Osteocyte (in vitro differentiated cells): Measurements from ENCODE around the gene HIVEP3. TPM values are rescaled to one million over a fixed set of nuclear protein-coding genes. Genes with fewer than 3 reads are reported as not detected.

ENCODE experiments used
- DNase-seq: peaks from one replicate; pipeline ENCODE4 v3.0.0; 2021; ENCODE audit warnings: mixed read lengths; ENCODE audit not compliant: unreplicated experiment; ENCODE audit errors: extremely low spot score
- H3K27ac Mint-ChIP-seq: one replicate; pipeline ENCODE4 v1.8.0; 2021; ENCODE audit warnings: mild to moderate bottlenecking, mixed read lengths; ENCODE audit not compliant: unreplicated experiment
- H3K27me3 Mint-ChIP-seq: one replicate; pipeline ENCODE4 v1.8.0; 2021; ENCODE audit warnings: mixed read lengths; ENCODE audit not compliant: unreplicated experiment
- H3K36me3 Mint-ChIP-seq: one replicate; pipeline ENCODE4 v1.8.0; 2021; ENCODE audit warnings: mixed read lengths; ENCODE audit not compliant: unreplicated experiment
- H3K4me1 Mint-ChIP-seq: one replicate; pipeline ENCODE4 v1.8.0; 2021; ENCODE audit warnings: mixed read lengths; ENCODE audit not compliant: unreplicated experiment
- H3K4me3 Mint-ChIP-seq: one replicate; pipeline ENCODE4 v1.8.0; 2021; ENCODE audit warnings: mild to moderate bottlenecking, moderate library complexity, mixed read lengths; ENCODE audit not compliant: unreplicated experiment
- H3K9me3 Mint-ChIP-seq: one replicate; pipeline ENCODE4 v1.8.0; 2021; ENCODE audit warnings: mixed read lengths; ENCODE audit not compliant: unreplicated experiment
- CTCF ChIP-seq: fragments of 200-600 bp; sonication (generic); IDR thresholded peaks from 2 replicates; pipeline ENCODE4 v1.5.0; 2021; ENCODE audit warnings: antibody characterized with exemption, mild to moderate bottlenecking, moderate library complexity
- total RNA-seq: library from RNA; stranded (reverse); gene quantifications from 2 replicates; pipeline ENCODE4 v1.2.1, GENCODE V29; 2021

Gene HIVEP3
- total RNA-seq, 1 donor from 2014 or later: 0.97 TPM

GRCh38 chr1:41640141-41640751 lies 278.5 kb downstream of the HIVEP3 start:
- no peak overlapping the region for H3K27ac Mint-ChIP-seq
- H3K4me1 Mint-ChIP-seq: peaks cover 12% of the 10 kb centered on the region
- TF ChIP-seq CTCF: no peak

GRCh38 chr1:41639332-41639936 lies 279.3 kb downstream of the HIVEP3 start:
- H3K27ac Mint-ChIP-seq: peak overlapping the region; percentile 48
- no peak overlapping the region for H3K4me3 Mint-ChIP-seq
- no peaks in the 10 kb centered on the region for H3K27me3 Mint-ChIP-seq
- H3K36me3 Mint-ChIP-seq: no peaks in the 10 kb centered on the region
- H3K4me1 Mint-ChIP-seq: peaks cover 12% of the 10 kb centered on the region
- DNase-seq: no peak
- H3K9me3 Mint-ChIP-seq: no peaks in the 10 kb centered on the region
- no peak for TF ChIP-seq CTCF

More at GRCh38 chr1:41640141-41640751, 278.5 kb downstream of the HIVEP3 start:
- DNase-seq: no peak
- Mint-ChIP-seq H3K27me3 (no peaks in the 10 kb centered on the region), H3K9me3 (no peaks in the 10 kb centered on the region), H3K36me3 (no peaks in the 10 kb centered on the region), H3K4me3 (no peak overlapping the region)

GRCh38 chr1:41638086-41639024 lies 280.4 kb downstream of the HIVEP3 start:
- H3K9me3 Mint-ChIP-seq: no peaks in the 10 kb centered on the region
- no peak for TF ChIP-seq CTCF
- H3K27me3 Mint-ChIP-seq: no peaks in the 10 kb centered on the region
- H3K4me3 Mint-ChIP-seq: no peak overlapping the region
- peaks cover 18% of the 10 kb centered on the region for H3K4me1 Mint-ChIP-seq
- DNase-seq: no peak
- no peaks in the 10 kb centered on the region for H3K36me3 Mint-ChIP-seq
- H3K27ac Mint-ChIP-seq: no peak overlapping the region

- Mint-ChIP-seq H3K4me3 (no peak overlapping the region), H3K27ac (no peak overlapping the region), H3K9me3 (no peaks in the 10 kb centered on the region), H3K27me3 (no peaks in the 10 kb centered on the region), H3K36me3 (no peaks in the 10 kb centered on the region), H3K4me1 (peaks cover 18% of the 10 kb centered on the region)
- no peak for DNase-seq
- TF ChIP-seq CTCF: no peak
These were observed 281.4 kb downstream of the HIVEP3 start for GRCh38 chr1:41637367-41637766.

- Mint-ChIP-seq H3K4me3 (no peak overlapping the region), H3K27me3 (no peaks in the 10 kb centered on the region), H3K4me1 (peaks cover 29% of the 10 kb centered on the region), H3K9me3 (no peaks in the 10 kb centered on the region), H3K27ac (no peak overlapping the region), H3K36me3 (no peaks in the 10 kb centered on the region)
- no peak for TF ChIP-seq CTCF
- DNase-seq: no peak
These were observed 285.0 kb downstream of the HIVEP3 start for GRCh38 chr1:41633764-41634163.
